GM10266 (cell line): ENCODE measurements around the gene BMPER.

Source experiments
- DNase-seq: peaks from one replicate; pipeline ENCODE4 v3.0.0; 2012; ENCODE audit errors: extremely low spot score
- CTCF ChIP-seq: IDR thresholded peaks from 2 replicates; pipeline ENCODE4 v1.5.1; 2012; ENCODE audit warnings: mild to moderate bottlenecking, low read depth; ENCODE audit not compliant: control insufficient read depth, insufficient read depth; ENCODE audit errors: missing control alignments

BMPER gene

GRCh38 chr7:33970536-33970935 is 65.2 kb downstream of the BMPER start:
- TF ChIP-seq CTCF: no peak
- DNase-seq: no peak

GRCh38 chr7:33971106-33971505 is 65.8 kb downstream of the BMPER start:
- no peak for DNase-seq
- TF ChIP-seq CTCF: no peak

GRCh38 chr7:33973231-33974015 is 68.1 kb downstream of the BMPER start:
- no peak for TF ChIP-seq CTCF
- no peak for DNase-seq

GRCh38 chr7:33979300-33979806 is 74.0 kb downstream of the BMPER start:
- no peak for TF ChIP-seq CTCF
- DNase-seq: no peak

- DNase-seq: no peak
- TF ChIP-seq CTCF: no peak
Observed at GRCh38 chr7:33979807-33980355, 74.5 kb downstream of the BMPER start.

- DNase-seq: no peak
- TF ChIP-seq CTCF: no peak
Observed at GRCh38 chr7:33981226-33981625, 75.9 kb downstream of the BMPER start.

- no peak for DNase-seq
- no peak for TF ChIP-seq CTCF
Observed at GRCh38 chr7:33981671-33982424, 76.5 kb downstream of the BMPER start.
